Lower leg skin (tissue), 4 donors: ENCODE measurements around the gene TAAR2. TPM values are rescaled to one million over a fixed set of nuclear protein-coding genes. Genes with fewer than 3 reads are reported as not detected.
"Not testable (repeated sequence)": the region's sequence is repeated elsewhere in the genome, so short reads cannot be mapped to it uniquely, and the experiment has no call there.

Source experiments
- DNase-seq, 2 donors: peaks; one replicate each; pipeline ENCODE4 v3.0.0-alpha.2; 2019; ENCODE audit warnings: low spot score in 2 of 2
- H3K4me3 ChIP-seq: fragments of 200-600 bp; sonication (generic); 2 replicates; pipeline ENCODE4 v1.5.1; 2017; ENCODE audit warnings: mild to moderate bottlenecking, low read depth; ENCODE audit not compliant: poor library complexity, severe bottlenecking
- CTCF ChIP-seq, 3 donors: fragments of 450-650 bp; IDR thresholded peaks; one replicate each; pipeline ENCODE4 v1.5.1; 2016; ENCODE audit warnings: antibody characterized with exemption in 3 of 3, mild to moderate bottlenecking in 3 of 3, moderate library complexity in 2 of 3
- POLR2A ChIP-seq, 2 donors: fragments of 450-650 bp; IDR thresholded peaks; one replicate each; pipeline ENCODE4 v1.6.1; 2016 to 2017; ENCODE audit warnings: antibody characterized with exemption in 2 of 2, mild to moderate bottlenecking in 1 of 2, moderate library complexity in 1 of 2
- WGBS, 2 donors: methylation state at CpG; one replicate each; pipeline ENCODE4 v1.1.5; 2018; 5-methylcytosine and 5-hydroxymethylcytosine counted together
- intact Hi-C: fragments of 100-400 bp; cut with DNase I; formaldehyde crosslinking; loops from one replicate; pipeline ENCODE4 v1.15.0; 2023; ENCODE audit warnings: low total_unique reads
- total RNA-seq, 4 donors: library from RNA; depleted of rRNA; stranded (reverse); fragments of >200 nt; gene quantifications; one replicate each; pipeline ENCODE4 v1.1.0, GENCODE V29; 2016

The TAAR2 gene
- total RNA-seq, 4 donors from 2014 or later: not detected

- DNase-seq: no peak
- 52 to 59% methylated on average over 4 of the region's 4 CpGs for WGBS, 2 donors
- H3K4me3 ChIP-seq: no peak overlapping the region
- intact Hi-C loops: no loop called here
- no peak for TF ChIP-seq POLR2A (IDR thresholded peaks at IDR 0.05)
- no peak for TF ChIP-seq CTCF (IDR thresholded peaks at IDR 0.05)
These were observed 11.5 kb downstream of the TAAR2 start for GRCh38 chr6:132612449-132613108.

- intact Hi-C loops: no loop called here
- no peak for DNase-seq
- H3K4me3 ChIP-seq: no peak overlapping the region
- WGBS, 2 donors: 83 to 84% methylated on average over 2 of the region's 2 CpGs
- TF ChIP-seq POLR2A (IDR thresholded peaks at IDR 0.05) (no peak), CTCF (IDR thresholded peaks at IDR 0.05) (no peak)
These were observed 12.5 kb downstream of the TAAR2 start for GRCh38 chr6:132611616-132612015.

- intact Hi-C loops: no loop called here
- H3K4me3 ChIP-seq: no peak overlapping the region
- no peak for DNase-seq
- WGBS, 2 donors: 90 to 94% methylated on average over 5 of the region's 5 CpGs
- TF ChIP-seq POLR2A (IDR thresholded peaks at IDR 0.05): no peak
- no peak for TF ChIP-seq CTCF (IDR thresholded peaks at IDR 0.05)
These were observed 16.4 kb downstream of the TAAR2 start for GRCh38 chr6:132607544-132608233.

- no peak overlapping the region for H3K4me3 ChIP-seq
- WGBS, 2 donors: 69 to 70% methylated on average over 8 of the region's 8 CpGs
- DNase-seq: no peak
- intact Hi-C loops: no loop called here
- TF ChIP-seq POLR2A (IDR thresholded peaks at IDR 0.05): no peak
- TF ChIP-seq CTCF (IDR thresholded peaks at IDR 0.05): no peak
These were observed 19.4 kb downstream of the TAAR2 start for GRCh38 chr6:132604635-132605152.

- intact Hi-C loops, DNase-seq, H3K4me3 ChIP-seq: not testable (repeated sequence)
These were observed 23.2 kb downstream of the TAAR2 start for GRCh38 chr6:132600900-132601299.

- 31 to 45% methylated on average over 3 of the region's 3 CpGs for WGBS, 2 donors
- TF ChIP-seq CTCF (IDR thresholded peaks at IDR 0.05) (no peak), POLR2A (IDR thresholded peaks at IDR 0.05) (no peak)
- intact Hi-C loops: no loop called here
- H3K4me3 ChIP-seq: no peak overlapping the region
- no peak for DNase-seq
These were observed 25.6 kb downstream of the TAAR2 start for GRCh38 chr6:132598473-132598872.
